ENCODE data around the gene MC5R.

GRCh38 chr18:13872932-13873331 is 49.0 kb downstream of the MC5R start:
- TF ChIP-seq CTCF (IDR thresholded peaks at IDR 0.05), result no peak
- no peak for TF ChIP-seq POLR2AphosphoS5 (IDR thresholded peaks at IDR 0.05)
